Hepatic stellate cell (primary cell): Measurements from ENCODE around the gene TIMM23.

Source experiments
- DNase-seq: peaks from one replicate; pipeline ENCODE4 v3.0.0; 2011; ENCODE audit warnings: low spot score

The TIMM23 gene

GRCh38 chr10:46052791-46053375 is 80.6 kb downstream of the TIMM23 start:
- DNase-seq, result no peak
